Measurements from ENCODE around the gene IRGQ.

Gene IRGQ

DNA sequence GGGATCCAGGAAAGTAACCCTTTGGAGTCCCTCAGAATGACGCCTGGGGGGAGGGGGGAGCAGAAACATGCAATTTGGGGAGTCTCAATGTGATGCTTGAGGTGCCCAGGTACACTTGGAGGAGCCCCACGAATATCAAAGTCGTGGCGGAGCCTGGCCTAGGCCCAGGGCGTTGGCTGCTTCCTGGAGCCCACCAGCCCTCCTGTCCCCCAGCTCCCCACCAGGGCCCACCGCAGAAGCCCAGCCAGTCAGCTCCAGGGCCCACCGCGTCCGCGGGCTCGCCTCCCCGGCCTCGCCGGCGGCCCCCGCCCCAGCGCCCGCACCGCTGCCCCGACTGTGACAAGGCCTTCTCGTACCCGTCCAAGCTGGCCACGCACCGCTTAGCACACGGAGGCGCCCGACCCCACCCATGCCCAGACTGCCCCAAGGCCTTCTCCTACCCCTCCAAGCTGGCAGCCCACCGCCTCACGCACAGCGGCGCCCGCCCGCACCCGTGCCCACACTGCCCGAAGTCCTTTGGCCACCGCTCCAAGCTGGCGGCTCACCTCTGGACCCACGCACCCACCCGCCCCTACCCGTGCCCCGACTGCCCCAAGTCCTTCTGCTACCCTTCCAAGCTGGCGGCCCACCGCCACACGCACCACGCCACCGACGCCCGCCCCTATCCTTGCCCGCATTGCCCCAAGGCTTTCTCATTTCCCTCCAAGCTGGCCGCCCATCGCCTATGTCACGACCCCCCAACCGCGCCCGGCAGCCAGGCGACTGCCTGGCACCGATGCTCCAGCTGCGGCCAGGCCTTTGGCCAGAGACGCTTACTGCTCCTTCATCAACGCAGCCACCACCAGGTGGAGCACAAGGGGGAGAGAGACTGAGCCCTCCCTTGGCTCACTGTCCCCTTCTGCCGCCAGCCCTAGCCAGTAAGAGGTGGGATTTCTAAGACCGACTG lies 60.8 kb downstream of the IRGQ start:
- no peak for DNase-seq

Measured in NCI-H524 treated with DMSO at 0.1 percent for 48 hours (cell line).